PC-9 (cell line): ENCODE results near the gene HOXB9. TPM values are rescaled to one million over a fixed set of nuclear protein-coding genes. Genes with fewer than 3 reads are reported as not detected.

Experiments
- BruUV-seq: library from RNA; stranded (reverse); fragments of 400-500 nt; replicated peaks from 2 replicates; lab custom pipeline; 2021; lab: Mats Ljungman, UMichigan
- CTCF ChIA-PET: fragments of 300-600 bp; sonication (Branson Sonifier 250); formaldehyde crosslinking; loops from one replicate; lab custom pipeline; 2022; ENCODE audit warnings: antibody characterized with exemption; lab: Charles Lee
- POLR2A ChIA-PET: fragments of 300-600 bp; sonication (Branson Sonifier 250); formaldehyde crosslinking; loops from one replicate; lab custom pipeline; 2022; ENCODE audit warnings: antibody characterized with exemption; ENCODE audit not compliant: unreplicated experiment; lab: Charles Lee
- DNase-seq, 2 experiments: peaks; one replicate each; pipeline versions ENCODE4 v3.0.0 to v3.0.0-alpha.2; 2015 to 2022; ENCODE audit warnings: mixed read lengths in 1 of 2
- H2AFZ ChIP-seq: fragments of 200-600 bp; sonication (generic); 2 replicates; pipeline ENCODE4 v1.8.1; 2017; ENCODE audit warnings: antibody characterized with exemption
- H3F3A ChIP-seq: fragments of 200-600 bp; sonication (generic); 2 replicates; pipeline ENCODE4 v1.8.1; 2017; ENCODE audit warnings: antibody characterized with exemption, mild to moderate bottlenecking, low read depth; ENCODE audit not compliant: insufficient read depth
- H3K27ac ChIP-seq: fragments of 200-600 bp; sonication (generic); 2 replicates; pipeline ENCODE4 v1.6.1; 2016; ENCODE audit warnings: mixed run types
- H3K27me3 ChIP-seq: fragments of 200-600 bp; sonication (generic); 2 replicates; pipeline ENCODE4 v1.6.1; 2016; ENCODE audit warnings: low read depth, mixed run types; ENCODE audit not compliant: insufficient read depth
- H3K36me3 ChIP-seq: fragments of 200-600 bp; sonication (generic); 2 replicates; pipeline ENCODE4 v1.6.1; 2016; ENCODE audit warnings: low read depth, mixed run types
- H3K4me1 ChIP-seq: fragments of 200-600 bp; sonication (generic); replicated peaks from 2 replicates; pipeline ENCODE4 v1.6.1; 2016; ENCODE audit warnings: mixed run types; ENCODE audit not compliant: insufficient read depth
- H3K4me2 ChIP-seq: fragments of 200-600 bp; sonication (generic); 2 replicates; pipeline ENCODE4 v1.6.1; 2017; ENCODE audit warnings: mixed run types
- H3K4me3 ChIP-seq: fragments of 200-600 bp; sonication (generic); 2 replicates; pipeline ENCODE4 v1.6.1; 2016; ENCODE audit warnings: mixed run types
- H3K79me2 ChIP-seq: fragments of 200-600 bp; sonication (generic); 2 replicates; pipeline ENCODE4 v1.6.1; 2017; ENCODE audit warnings: low read depth, mixed run types
- H3K9me2 ChIP-seq: fragments of 200-600 bp; sonication (generic); 2 replicates; pipeline ENCODE4 v1.8.1; 2017; ENCODE audit warnings: mild to moderate bottlenecking; ENCODE audit not compliant: insufficient read depth
- H3K9me3 ChIP-seq: fragments of 200-600 bp; sonication (generic); 2 replicates; pipeline ENCODE4 v1.8.1; 2016; ENCODE audit warnings: low read depth; ENCODE audit not compliant: insufficient read depth
- H4K20me1 ChIP-seq: fragments of 200-600 bp; sonication (generic); 2 replicates; pipeline ENCODE4 v1.8.1; 2017; ENCODE audit not compliant: insufficient read depth
- CTCF ChIP-seq: fragments of 200-600 bp; sonication (generic); conservative IDR thresholded peaks from 2 replicates; pipeline ENCODE4 v1.6.1; 2017; ENCODE audit warnings: mixed run types, antibody characterized with exemption, mild to moderate bottlenecking, moderate library complexity
- EZH2 ChIP-seq: fragments of 200-600 bp; sonication (generic); IDR thresholded peaks from 2 replicates; pipeline ENCODE4 v1.8.0; 2017; ENCODE audit warnings: antibody characterized with exemption, low read depth
- intact Hi-C: fragments of 100-400 bp; cut with micrococcal nuclease; formaldehyde crosslinking; loops from one replicate; pipeline ENCODE4 v1.10.0; 2022; ENCODE audit not compliant: unreplicated experiment
- total RNA-seq: library from RNA; stranded (reverse); gene quantifications from 2 replicates; pipeline ENCODE4 v1.2.3, GENCODE V29; 2021

Gene HOXB9
- total RNA-seq, 1 experiment from 2014 or later = 0.70 TPM

GRCh38 chr17:48609033-48609432 is 17.1 kb downstream of the HOXB9 start:
- Histone ChIP-seq H3K4me1 (peaks cover 29% of the 10 kb centered on the region), H3K36me3 (no peaks in the 10 kb centered on the region), H3K9me2 (no peaks in the 10 kb centered on the region), H3K27ac (no peak overlapping the region), H4K20me1 (no peaks in the 10 kb centered on the region), H3F3A (peaks cover 12% of the 10 kb centered on the region), H2AFZ (no peak overlapping the region), H3K79me2 (peaks cover 29% of the 10 kb centered on the region), H3K27me3 (no peaks in the 10 kb centered on the region), H3K4me3 (peak overlapping the region; percentile 80; the same call in 1 of the 2 replicates), H3K4me2 (peak overlapping the region; percentile 88), H3K9me3 (no peaks in the 10 kb centered on the region)
- intact Hi-C loops = no loop called here
- no TSS peak for BruUV-seq
- TF ChIP-seq EZH2 (no peak), CTCF (no peak)
- CTCF ChIA-PET = interaction anchor here (0.6 kb wide), 2 partner anchors 120 to 319 kb away, joined by 3 to 8 read pairs; no protein-coding TSS in a partner anchor
- no peak for DNase-seq
- POLR2A ChIA-PET = interaction anchor here (0.6 kb wide), 1 partner anchor 277 kb away, joined by 7 read pairs; no protein-coding TSS in a partner anchor

- Histone ChIP-seq H4K20me1 (no peaks in the 10 kb centered on the region), H3K4me1 (peaks cover 24% of the 10 kb centered on the region), H3K79me2 (peaks cover 34% of the 10 kb centered on the region), H3K4me3 (no peak overlapping the region), H3K27ac (no peak overlapping the region), H3K36me3 (no peaks in the 10 kb centered on the region), H3K27me3 (no peaks in the 10 kb centered on the region), H3K9me3 (no peaks in the 10 kb centered on the region), H3K9me2 (no peaks in the 10 kb centered on the region), H3F3A (peaks cover 18% of the 10 kb centered on the region), H2AFZ (no peak overlapping the region), H3K4me2 (peak overlapping the region; percentile 88; the same call in 1 of the 2 replicates)
- DNase-seq = no peak
- no TSS peak for BruUV-seq
- ChIA-PET CTCF (no interaction called here), POLR2A (no interaction called here)
- TF ChIP-seq EZH2 (no peak), CTCF (no peak)
- intact Hi-C loops = no loop called here
Measured at GRCh38 chr17:48608494-48608834, 17.7 kb downstream of the HOXB9 start.

GRCh38 chr17:48606892-48607614 is 19.1 kb downstream of the HOXB9 start:
- TF ChIP-seq CTCF (no peak), EZH2 (no peak)
- H3K36me3 ChIP-seq = no peaks in the 10 kb centered on the region
- POLR2A ChIA-PET = no interaction called here
- BruUV-seq = no TSS peak
- no peaks in the 10 kb centered on the region for H3K9me2 ChIP-seq
- H3K9me3 ChIP-seq = no peaks in the 10 kb centered on the region
- DNase-seq = no peak
- H3K4me3 ChIP-seq = no peak overlapping the region
- peaks cover 49% of the 10 kb centered on the region for H3K79me2 ChIP-seq
- CTCF ChIA-PET = interaction anchor here (0.7 kb wide), 1 partner anchor 270 kb away, joined by 4 read pairs; no protein-coding TSS in a partner anchor
- intact Hi-C loops = no loop called here
- no peak overlapping the region for H3K27ac ChIP-seq
- H3K4me1 ChIP-seq = peaks cover 29% of the 10 kb centered on the region
- H3F3A ChIP-seq = peaks cover 22% of the 10 kb centered on the region
- H3K27me3 ChIP-seq = no peaks in the 10 kb centered on the region
- H2AFZ ChIP-seq = no peak overlapping the region
- H4K20me1 ChIP-seq = 0 out of 2 replicates have a peak, but pooled peaks cover 5% of the 10 kb centered on the region
- no peak overlapping the region for H3K4me2 ChIP-seq
